Nephron progenitor cell (in vitro differentiated cells): ENCODE measurements around the gene NUDT16L1.

Experiments
- DNase-seq: peaks from one replicate; pipeline ENCODE4 v3.0.0; 2021
- H3K27ac Mint-ChIP-seq: 2 replicates; pipeline ENCODE4 v1.8.0; 2021; ENCODE audit warnings: mild to moderate bottlenecking, moderate library complexity, mixed read lengths
- H3K27me3 Mint-ChIP-seq: 2 replicates; pipeline ENCODE4 v1.8.0; 2021; ENCODE audit warnings: mild to moderate bottlenecking, low read depth, mixed read lengths; ENCODE audit not compliant: poor library complexity
- H3K36me3 Mint-ChIP-seq: 2 replicates; pipeline ENCODE4 v1.8.0; 2021; ENCODE audit warnings: low read depth, mixed read lengths
- H3K4me1 Mint-ChIP-seq: 2 replicates; pipeline ENCODE4 v1.8.0; 2021; ENCODE audit warnings: mixed read lengths
- H3K4me3 Mint-ChIP-seq: 2 replicates; pipeline ENCODE4 v1.8.0; 2021; ENCODE audit warnings: mild to moderate bottlenecking, moderate library complexity, mixed read lengths
- H3K9me3 Mint-ChIP-seq: 2 replicates; pipeline ENCODE4 v1.8.0; 2021; ENCODE audit warnings: mild to moderate bottlenecking, moderate library complexity, mixed read lengths
- TF ChIP-seq, protein P1 (sequence below): fragments of 200-600 bp; sonication (generic); IDR thresholded peaks from 2 replicates; pipeline ENCODE4 v1.5.0; 2021; ENCODE audit warnings: antibody characterized with exemption

The NUDT16L1 gene

GRCh38 chr16:4683255-4684057, 9.9 kb upstream of the NUDT16L1 start:
- Mint-ChIP-seq H3K9me3 (no peaks in the 10 kb centered on the region), H3K27ac (peak overlapping the region; percentile 80), H3K27me3 (no peaks in the 10 kb centered on the region)

DNA sequence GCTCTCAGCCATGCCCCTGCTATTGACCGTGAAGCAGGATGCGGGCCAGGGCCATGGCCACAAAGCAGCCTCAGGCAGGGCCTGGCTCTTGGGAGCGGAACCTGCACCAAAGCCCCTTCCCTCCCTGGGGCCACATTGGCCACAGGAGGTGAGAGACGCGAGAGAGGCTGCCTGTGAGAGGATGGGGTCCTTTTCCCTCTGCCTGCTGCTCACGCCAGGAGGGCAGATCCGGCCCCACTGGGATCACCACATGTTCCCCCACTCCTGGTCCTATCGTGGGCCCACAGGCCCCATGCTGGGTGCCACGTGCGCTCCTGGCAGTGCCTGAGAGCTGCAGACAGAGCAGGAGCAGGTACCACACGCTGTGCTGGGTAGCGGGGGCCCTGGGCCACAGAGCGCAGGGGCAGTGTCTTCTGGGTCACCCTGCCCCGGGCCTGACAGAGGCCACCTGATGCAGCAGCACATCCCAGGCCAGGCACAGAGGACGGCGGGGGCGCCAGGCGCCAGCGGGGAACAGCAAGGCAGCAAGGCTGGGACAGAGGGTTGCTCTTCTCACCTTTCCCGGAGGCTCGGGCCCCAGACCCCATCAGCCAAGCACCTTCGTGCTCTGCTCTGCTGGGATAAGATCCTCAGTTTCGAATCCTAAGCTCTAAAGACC, 9.2 kb upstream of the NUDT16L1 start:
- TF ChIP-seq, protein P1, sequence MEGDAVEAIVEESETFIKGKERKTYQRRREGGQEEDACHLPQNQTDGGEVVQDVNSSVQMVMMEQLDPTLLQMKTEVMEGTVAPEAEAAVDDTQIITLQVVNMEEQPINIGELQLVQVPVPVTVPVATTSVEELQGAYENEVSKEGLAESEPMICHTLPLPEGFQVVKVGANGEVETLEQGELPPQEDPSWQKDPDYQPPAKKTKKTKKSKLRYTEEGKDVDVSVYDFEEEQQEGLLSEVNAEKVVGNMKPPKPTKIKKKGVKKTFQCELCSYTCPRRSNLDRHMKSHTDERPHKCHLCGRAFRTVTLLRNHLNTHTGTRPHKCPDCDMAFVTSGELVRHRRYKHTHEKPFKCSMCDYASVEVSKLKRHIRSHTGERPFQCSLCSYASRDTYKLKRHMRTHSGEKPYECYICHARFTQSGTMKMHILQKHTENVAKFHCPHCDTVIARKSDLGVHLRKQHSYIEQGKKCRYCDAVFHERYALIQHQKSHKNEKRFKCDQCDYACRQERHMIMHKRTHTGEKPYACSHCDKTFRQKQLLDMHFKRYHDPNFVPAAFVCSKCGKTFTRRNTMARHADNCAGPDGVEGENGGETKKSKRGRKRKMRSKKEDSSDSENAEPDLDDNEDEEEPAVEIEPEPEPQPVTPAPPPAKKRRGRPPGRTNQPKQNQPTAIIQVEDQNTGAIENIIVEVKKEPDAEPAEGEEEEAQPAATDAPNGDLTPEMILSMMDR: no peak

More at GRCh38 chr16:4683255-4684057, 9.9 kb upstream of the NUDT16L1 start:
- TF ChIP-seq, protein P1: peak; percentile 4
- no peak for DNase-seq
- H3K4me1 Mint-ChIP-seq: peaks cover 32% of the 10 kb centered on the region
- peaks cover 9% of the 10 kb centered on the region for H3K36me3 Mint-ChIP-seq
- no peak overlapping the region for H3K4me3 Mint-ChIP-seq

GRCh38 chr16:4684763-4685162, 8.6 kb upstream of the NUDT16L1 start:
- TF ChIP-seq, protein P1: no peak
- Mint-ChIP-seq H3K27ac (peak overlapping the region; percentile 43), H3K9me3 (no peaks in the 10 kb centered on the region), H3K36me3 (peaks cover 8% of the 10 kb centered on the region), H3K4me1 (peaks cover 23% of the 10 kb centered on the region), H3K27me3 (no peaks in the 10 kb centered on the region), H3K4me3 (no peak overlapping the region)
- DNase-seq: no peak

More for the DNA sequence above, 9.2 kb upstream of the NUDT16L1 start:
- H3K36me3 Mint-ChIP-seq: peaks cover 8% of the 10 kb centered on the region
- DNase-seq: no peak
- no peak overlapping the region for H3K4me3 Mint-ChIP-seq
- no peaks in the 10 kb centered on the region for H3K9me3 Mint-ChIP-seq
- no peak overlapping the region for H3K27ac Mint-ChIP-seq
- no peaks in the 10 kb centered on the region for H3K27me3 Mint-ChIP-seq
- peaks cover 25% of the 10 kb centered on the region for H3K4me1 Mint-ChIP-seq

DNA sequence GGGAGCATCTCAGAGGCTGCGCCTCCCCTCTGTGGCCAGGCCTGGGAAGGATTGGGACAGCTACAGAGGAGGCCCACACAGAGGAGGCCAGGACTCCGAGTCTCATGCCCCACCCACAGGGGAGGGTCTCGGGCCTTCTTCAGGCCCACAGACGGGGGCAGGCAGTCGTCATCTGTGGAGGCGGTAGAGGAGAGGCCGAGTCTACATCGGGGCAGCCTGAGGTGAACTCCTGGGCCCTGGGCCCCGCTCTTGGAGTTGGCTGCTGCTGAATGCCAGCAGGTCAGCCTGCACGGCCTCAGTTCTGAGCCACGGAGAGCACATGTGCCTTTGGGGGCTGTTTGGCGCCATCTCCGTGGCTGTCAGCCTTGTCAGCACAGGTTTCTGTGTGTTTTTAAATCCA, 8.1 kb upstream of the NUDT16L1 start:
- H3K4me1 Mint-ChIP-seq: peaks cover 18% of the 10 kb centered on the region
- no peak for DNase-seq
- H3K9me3 Mint-ChIP-seq: no peaks in the 10 kb centered on the region
- no peak overlapping the region for H3K4me3 Mint-ChIP-seq
- TF ChIP-seq, protein P1: no peak
- no peak overlapping the region for H3K27ac Mint-ChIP-seq
- no peaks in the 10 kb centered on the region for H3K27me3 Mint-ChIP-seq
- H3K36me3 Mint-ChIP-seq: peaks cover 8% of the 10 kb centered on the region

DNA sequence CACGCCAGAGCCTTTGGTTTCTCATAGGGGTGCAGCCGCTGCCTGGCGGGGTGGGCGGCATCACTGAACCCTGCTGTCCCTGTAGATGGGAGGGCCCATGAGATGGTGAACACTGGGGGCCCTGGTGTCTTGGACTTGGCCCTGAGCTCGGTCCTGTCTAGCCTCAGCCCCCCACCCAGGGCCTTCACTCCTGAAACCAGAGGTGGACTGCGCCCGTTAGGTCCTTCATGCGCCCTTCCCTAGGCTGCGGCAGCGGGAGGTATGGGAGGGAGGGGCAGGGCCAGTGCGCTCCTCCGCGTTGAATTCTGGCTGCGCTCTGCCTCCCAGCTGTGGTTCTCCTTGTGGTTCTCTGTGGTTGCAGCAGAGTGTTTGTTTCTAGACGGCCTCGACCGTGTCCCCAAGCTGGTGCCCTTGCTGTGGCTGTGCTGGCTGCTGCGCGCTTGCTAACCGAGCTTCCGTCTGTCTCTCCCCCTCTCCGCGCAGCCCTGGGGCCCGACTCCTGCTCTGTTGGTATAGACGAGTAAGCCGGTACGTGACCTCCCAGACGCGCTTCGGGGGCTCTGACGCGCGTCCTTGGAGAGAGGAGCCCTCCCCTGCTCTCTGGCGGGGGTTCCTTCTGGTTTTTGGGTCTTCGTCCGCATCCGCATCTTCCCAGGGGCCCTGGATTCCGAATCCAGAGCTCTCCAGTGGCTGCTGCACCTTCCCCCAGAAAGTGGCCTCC, 7.4 kb upstream of the NUDT16L1 start:
- Mint-ChIP-seq H3K27ac (peak overlapping the region; percentile 51), H3K4me3 (no peak overlapping the region), H3K36me3 (peaks cover 8% of the 10 kb centered on the region), H3K9me3 (no peaks in the 10 kb centered on the region), H3K4me1 (peaks cover 16% of the 10 kb centered on the region), H3K27me3 (no peaks in the 10 kb centered on the region)
- TF ChIP-seq, protein P1: no peak
- no peak for DNase-seq
